ENCODE results near the gene CISD1.
"Not testable (repeated sequence)": the region's sequence is repeated elsewhere in the genome, so short reads cannot be mapped to it uniquely, and the experiment has no call there.

Gene CISD1

GRCh38 chr10:58268946-58269781 is at the start of gene CISD1:
TSS of gene CISD1 (plus strand) at chr10:58269162. CDS start at chr10:58269274, 112 bp downstream.
- DNase-seq = peak; percentile 92

- no peak for DNase-seq
Observed at GRCh38 chr10:58219875-58220274, 49.1 kb upstream of the CISD1 start.

- DNase-seq = no peak
Observed at GRCh38 chr10:58220769-58221451, 48.1 kb upstream of the CISD1 start.

- no peak for DNase-seq
Observed at GRCh38 chr10:58225654-58226053, 43.3 kb upstream of the CISD1 start.

GRCh38 chr10:58229856-58230255 is 39.1 kb upstream of the CISD1 start:
- not testable (repeated sequence) for DNase-seq

- no peak for DNase-seq
Observed at GRCh38 chr10:58237014-58237834, 31.7 kb upstream of the CISD1 start.

GRCh38 chr10:58239561-58240169 is 29.3 kb upstream of the CISD1 start:
- DNase-seq = no peak

- DNase-seq = no peak
Observed at GRCh38 chr10:58240531-58240930, 28.4 kb upstream of the CISD1 start.

- no peak for DNase-seq
Observed at GRCh38 chr10:58241346-58241745, 27.6 kb upstream of the CISD1 start.

- DNase-seq = no peak
Observed at GRCh38 chr10:58243269-58243668, 25.7 kb upstream of the CISD1 start.

GRCh38 chr10:58243801-58244200 is 25.2 kb upstream of the CISD1 start:
- not testable (repeated sequence) for DNase-seq

- DNase-seq = not testable (repeated sequence)
Observed at GRCh38 chr10:58244242-58244641, 24.7 kb upstream of the CISD1 start.

- DNase-seq = not testable (repeated sequence)
Observed at GRCh38 chr10:58244666-58245065, 24.3 kb upstream of the CISD1 start.

- no peak for DNase-seq
Observed at GRCh38 chr10:58253184-58253583, 15.8 kb upstream of the CISD1 start.

GRCh38 chr10:58254644-58255043 is 14.3 kb upstream of the CISD1 start:
- no peak for DNase-seq

GRCh38 chr10:58256013-58256780 is 12.8 kb upstream of the CISD1 start:
- DNase-seq = not testable (repeated sequence)

- no peak for DNase-seq
Observed at GRCh38 chr10:58258977-58259692, 9.8 kb upstream of the CISD1 start.

GRCh38 chr10:58260334-58260733 is 8.6 kb upstream of the CISD1 start:
- no peak for DNase-seq

- no peak for DNase-seq
Observed at GRCh38 chr10:58262766-58263165, 6.2 kb upstream of the CISD1 start.

- no peak for DNase-seq
Observed at GRCh38 chr10:58264780-58265179, 4.2 kb upstream of the CISD1 start.

GRCh38 chr10:58265249-58265648 is 3.7 kb upstream of the CISD1 start:
- no peak for DNase-seq

All from NCI-H1105 (cell line).